Ishikawa (cell line): ENCODE data around the gene PSMD2.
A peak's percentile ranks its signal among the peaks of the same experiment; 100 is the strongest.

Experiments
- CEBPB ChIP-seq: IDR thresholded peaks from 2 replicates; pipeline ENCODE4 v1.6.1; 2012
- CREB1 ChIP-seq: IDR thresholded peaks from 2 replicates; pipeline ENCODE4 v1.6.1; 2012; ENCODE audit warnings: low read depth
- EGR1 ChIP-seq: IDR thresholded peaks from 2 replicates; pipeline ENCODE4 v1.6.1; 2012
- EP300 ChIP-seq: IDR thresholded peaks from 2 replicates; pipeline ENCODE4 v1.6.1; 2012; ENCODE audit warnings: borderline replicate concordance
- NFIC ChIP-seq: IDR thresholded peaks from 2 replicates; pipeline ENCODE4 v1.6.1; 2012
- RAD21 ChIP-seq: IDR thresholded peaks from 2 replicates; pipeline ENCODE4 v1.6.1; 2012; ENCODE audit warnings: low read depth
- REST ChIP-seq: IDR thresholded peaks from 2 replicates; pipeline ENCODE4 v1.6.1; 2012; ENCODE audit warnings: low read depth, mild to moderate bottlenecking
- TCF12 ChIP-seq: IDR thresholded peaks from 2 replicates; pipeline ENCODE4 v1.6.1; 2012; ENCODE audit warnings: low read depth
- YY1 ChIP-seq: IDR thresholded peaks from 2 replicates; pipeline ENCODE4 v1.6.1; 2012; ENCODE audit warnings: low read depth
- TF ChIP-seq, protein P1 (sequence below): IDR thresholded peaks from 2 replicates; pipeline ENCODE4 v1.6.1; 2012

DNA sequence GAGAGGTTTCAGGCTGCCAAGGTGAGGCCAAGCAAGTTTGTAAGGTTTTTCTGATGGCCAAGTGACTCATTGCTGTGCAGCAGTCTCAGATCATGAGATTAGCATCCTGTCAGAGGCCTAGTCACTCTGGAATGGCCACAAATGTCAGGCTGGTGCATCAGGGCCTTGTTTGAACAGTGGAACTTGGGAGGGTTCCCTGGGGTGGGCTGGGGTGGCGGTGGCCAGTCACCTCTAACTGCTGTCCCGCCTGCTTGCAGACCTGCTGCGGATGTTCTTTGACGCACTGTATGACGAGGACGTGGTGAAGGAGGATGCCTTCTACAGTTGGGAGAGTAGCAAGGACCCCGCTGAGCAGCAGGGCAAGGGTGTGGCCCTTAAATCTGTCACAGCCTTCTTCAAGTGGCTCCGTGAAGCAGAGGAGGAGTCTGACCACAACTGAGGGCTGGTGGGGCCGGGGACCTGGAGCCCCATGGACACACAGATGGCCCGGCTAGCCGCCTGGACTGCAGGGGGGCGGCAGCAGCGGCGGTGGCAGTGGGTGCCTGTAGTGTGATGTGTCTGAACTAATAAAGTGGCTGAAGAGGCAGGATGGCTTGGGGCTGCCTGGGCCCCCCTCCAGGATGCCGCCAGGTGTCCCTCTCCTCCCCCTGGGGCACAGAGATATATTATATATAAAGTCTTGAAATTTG is 35.6 kb downstream of the PSMD2 start:
- TF ChIP-seq TCF12 (no peak), CREB1 (no peak), NFIC (no peak), EP300 (0 out of 2 replicates have a peak, but pooled peaks have one; percentile 4), RAD21 (no peak), CEBPB (no peak), EGR1 (no peak), YY1 (no peak), REST (no peak)
- TF ChIP-seq, protein P1, sequence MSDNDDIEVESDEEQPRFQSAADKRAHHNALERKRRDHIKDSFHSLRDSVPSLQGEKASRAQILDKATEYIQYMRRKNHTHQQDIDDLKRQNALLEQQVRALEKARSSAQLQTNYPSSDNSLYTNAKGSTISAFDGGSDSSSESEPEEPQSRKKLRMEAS = no peak
